Measurements from ENCODE around the gene DDRGK1.

DDRGK1 gene

DNA sequence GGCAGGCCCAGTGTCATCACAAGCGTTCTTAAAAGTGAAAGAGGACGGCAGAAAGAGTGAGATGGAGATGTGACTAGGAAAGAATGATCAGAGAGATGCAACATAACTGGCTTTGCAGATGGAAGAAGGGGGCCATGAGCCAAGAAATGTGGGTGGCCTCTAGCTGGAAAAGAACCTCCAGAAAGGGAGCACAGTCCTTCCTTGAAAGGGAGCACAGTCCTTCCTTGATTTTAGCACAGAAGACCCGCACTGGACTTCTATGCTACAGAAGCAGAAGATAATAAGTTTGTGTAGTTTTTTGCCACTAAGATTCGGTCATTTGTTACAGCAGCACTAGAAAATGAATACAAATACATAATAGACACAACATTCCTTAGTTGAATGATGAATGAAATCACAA lies 24.2 kb downstream of the DDRGK1 start:
- no peak for DNase-seq

GRCh38 chr20:3177746-3178485 lies 26.6 kb downstream of the DDRGK1 start:
- DNase-seq: no peak

DNA sequence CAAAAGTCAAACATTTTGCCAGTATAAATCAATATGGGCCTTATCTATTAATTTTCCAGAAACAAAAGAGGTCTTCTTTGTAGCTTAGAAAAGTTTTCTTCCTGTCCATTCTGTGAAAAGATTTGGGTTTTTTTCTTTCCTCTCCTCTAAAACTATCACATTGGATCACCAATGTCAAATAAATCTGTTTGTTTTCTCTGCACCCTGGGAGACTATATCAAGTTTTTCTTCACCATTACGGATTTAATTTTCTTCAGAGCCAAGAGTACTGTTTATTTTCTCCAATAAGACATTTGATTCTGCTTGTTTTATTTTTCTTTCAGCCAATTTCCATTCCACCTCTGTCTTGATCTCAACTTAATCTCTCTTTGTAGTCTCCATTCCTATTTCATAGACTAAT lies 29.2 kb downstream of the DDRGK1 start:
- no peak for DNase-seq

DNA sequence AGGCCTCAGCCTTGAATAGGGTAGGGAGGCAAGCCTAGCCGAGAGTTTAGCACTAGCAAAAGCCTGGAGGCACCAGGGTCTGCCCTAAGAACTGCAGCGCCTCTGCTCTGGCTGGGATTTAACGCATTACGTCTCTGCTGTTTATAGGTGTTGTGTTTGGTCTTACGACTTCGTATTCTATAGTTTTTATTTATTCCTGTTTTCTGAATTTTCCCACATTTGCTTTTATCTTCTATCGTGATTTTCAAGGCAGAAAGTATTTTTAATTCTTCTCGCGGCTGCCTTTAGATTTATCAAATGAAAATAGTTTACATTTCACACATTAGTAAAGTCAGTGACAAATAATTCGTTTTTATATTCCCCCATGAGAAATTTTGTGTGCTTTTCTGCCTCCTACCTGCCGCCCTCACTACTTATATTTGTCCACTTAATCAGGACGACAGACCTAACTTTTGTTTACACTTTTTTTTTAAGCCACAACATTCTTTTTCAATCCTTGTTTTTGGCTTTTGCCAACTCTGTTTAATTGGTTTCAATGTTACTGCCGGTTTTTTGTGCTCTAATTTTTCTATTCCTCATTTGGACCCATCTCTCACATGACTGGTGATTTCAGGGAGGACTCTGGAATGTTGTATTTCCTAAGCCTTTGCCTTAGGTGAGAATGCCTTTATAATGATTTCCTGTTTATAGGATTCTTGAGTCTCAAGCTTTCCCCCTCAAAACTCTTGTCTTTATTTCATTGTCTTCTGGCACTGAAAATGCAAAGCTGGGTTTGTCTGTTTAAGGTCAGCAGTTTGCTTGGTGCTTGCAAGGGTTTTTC lies 29.8 kb downstream of the DDRGK1 start:
- DNase-seq: peak; percentile 71

GRCh38 chr20:3173610-3174441 lies 30.7 kb downstream of the DDRGK1 start:
- peak; percentile 96 for DNase-seq

DNA sequence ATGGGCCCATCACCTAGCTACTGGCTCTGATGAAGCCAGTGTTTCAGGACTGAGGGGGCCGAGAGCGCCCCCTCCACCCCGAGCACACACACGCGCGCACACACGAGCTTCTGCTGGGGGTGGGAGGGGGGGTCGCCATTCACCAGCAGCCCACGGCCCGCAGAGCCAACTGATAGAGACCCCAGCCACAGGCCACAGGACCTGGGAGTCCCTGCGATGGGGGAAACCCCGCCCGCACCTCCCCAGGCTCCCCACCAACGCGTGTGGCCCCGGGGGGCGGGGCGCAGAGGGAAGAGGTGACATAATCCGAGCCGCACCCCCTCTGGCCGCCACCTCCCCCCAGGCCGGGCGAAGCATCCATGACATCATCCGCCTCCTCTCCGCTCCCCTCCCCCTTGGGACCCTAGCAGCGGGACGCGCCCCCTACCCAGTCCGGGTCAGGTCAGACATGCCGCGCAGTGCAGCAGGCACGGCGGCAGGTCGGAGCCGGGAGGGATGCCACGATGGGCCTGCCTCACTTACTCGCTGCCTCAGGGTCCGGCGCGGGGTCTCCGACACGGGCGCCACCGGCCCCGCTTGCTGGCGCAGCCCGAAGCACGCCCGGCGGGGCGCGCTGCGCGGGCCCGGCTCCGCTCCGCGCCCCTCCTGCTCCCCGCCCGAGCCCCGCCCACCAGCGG lies 31.4 kb downstream of the DDRGK1 start, which contains the start of gene LZTS3:
Gene LZTS3 (minus strand): TSS at position 617 of the 677 bp plus-strand sequence. CDS start 6,386 bp downstream, outside the sequence.
- peak; percentile 86 for DNase-seq

GRCh38 chr20:3172126-3172932 lies 32.2 kb downstream of the DDRGK1 start:
- no peak for DNase-seq

DNA sequence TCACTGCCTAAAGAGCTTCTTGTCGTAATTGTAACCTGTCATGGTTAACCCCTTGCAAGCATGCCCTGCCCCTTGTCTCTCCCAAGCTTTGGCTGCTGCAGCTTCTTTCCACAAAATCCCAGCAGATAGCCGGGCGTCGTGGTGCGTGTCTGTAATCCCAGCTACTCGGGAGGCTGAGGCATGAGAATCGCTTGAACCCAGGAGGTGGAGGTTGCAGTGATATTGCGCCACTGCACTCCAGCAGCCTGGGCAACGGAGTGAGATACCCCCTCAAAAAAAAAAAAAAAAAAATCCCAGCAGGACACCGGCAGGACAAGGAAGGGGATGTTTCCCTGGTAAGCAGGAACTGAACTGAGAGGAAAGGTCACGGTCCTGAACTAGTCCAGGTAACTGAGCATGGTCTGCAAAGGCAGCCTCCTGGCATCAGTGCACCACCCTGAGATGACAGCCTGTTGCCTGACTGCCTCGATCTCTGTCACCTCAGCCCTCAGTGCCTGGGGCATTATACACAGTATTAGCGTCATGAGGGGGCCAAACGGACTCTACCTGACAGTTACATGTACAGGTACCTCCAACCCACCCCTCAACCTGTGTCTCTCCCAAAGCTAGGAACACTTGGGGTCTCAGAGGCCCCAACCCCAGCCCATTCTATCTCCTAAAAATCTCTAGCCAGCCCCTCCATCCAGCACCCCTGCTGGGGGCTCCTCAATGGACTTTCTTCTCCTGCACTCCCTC lies 32.9 kb downstream of the DDRGK1 start:
- DNase-seq: no peak

- no peak for DNase-seq
These were observed 35.5 kb downstream of the DDRGK1 start for GRCh38 chr20:3168829-3169590.

DNA sequence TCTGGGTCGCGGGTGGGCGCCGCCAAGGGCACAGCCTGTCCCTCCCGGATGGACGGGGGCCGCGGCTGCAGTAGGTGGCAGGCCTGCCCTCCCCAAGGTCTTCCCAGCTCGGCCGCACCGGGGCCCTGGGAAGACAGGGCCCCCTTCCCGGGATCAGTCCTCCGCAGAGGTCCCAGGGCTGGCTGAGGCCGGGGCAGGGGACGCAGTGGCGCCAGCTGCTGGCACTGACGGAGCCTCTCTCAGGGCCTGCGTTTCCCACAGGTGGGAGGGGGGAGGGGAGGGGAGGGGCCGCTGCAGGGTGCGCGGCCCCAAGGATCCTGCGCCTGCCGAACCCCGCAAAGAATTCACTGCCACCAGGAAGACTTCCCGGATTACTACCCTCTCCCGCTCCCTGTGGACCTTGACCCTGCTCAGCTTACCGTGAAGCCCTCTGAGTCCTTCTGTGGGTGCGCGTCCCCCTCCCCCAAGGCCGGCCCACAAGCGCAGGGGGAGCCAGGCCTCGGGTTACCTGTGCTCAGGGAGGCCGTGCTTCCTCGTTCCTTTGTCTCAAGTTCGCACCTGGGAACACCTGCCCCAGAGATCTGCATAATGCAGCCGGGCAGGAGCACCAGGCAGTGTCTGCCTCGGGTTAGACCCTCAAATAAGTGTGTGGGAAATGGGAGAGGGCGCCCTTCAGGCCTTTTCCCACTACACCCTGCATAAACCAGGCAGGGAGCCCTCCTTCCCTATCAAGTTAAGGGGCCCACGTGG lies 36.2 kb downstream of the DDRGK1 start:
- DNase-seq: no peak

- DNase-seq: no peak
These were observed 36.8 kb downstream of the DDRGK1 start for GRCh38 chr20:3167738-3168078.

DNA sequence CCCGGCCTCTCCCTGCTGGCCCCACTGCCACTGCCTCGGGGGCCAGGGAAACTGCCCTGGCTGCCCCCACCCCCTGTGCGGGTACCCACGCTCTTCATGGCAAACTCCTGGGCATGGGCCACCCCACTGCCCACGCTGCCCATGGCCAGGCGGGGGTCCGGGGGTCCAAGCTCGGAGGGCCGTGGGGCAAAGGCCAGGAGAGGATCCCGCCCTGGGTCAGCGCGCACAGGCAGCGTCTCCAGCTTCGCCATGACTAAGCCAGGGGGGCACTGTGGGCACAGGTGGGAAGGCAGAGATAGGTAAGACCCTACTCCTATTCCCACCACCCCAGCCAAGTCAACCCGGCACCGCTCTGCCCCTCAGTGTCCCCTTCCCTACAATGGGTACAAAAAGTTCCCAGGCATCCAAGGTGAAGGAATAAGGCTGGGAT lies 37.6 kb downstream of the DDRGK1 start:
- no peak for DNase-seq

DNA sequence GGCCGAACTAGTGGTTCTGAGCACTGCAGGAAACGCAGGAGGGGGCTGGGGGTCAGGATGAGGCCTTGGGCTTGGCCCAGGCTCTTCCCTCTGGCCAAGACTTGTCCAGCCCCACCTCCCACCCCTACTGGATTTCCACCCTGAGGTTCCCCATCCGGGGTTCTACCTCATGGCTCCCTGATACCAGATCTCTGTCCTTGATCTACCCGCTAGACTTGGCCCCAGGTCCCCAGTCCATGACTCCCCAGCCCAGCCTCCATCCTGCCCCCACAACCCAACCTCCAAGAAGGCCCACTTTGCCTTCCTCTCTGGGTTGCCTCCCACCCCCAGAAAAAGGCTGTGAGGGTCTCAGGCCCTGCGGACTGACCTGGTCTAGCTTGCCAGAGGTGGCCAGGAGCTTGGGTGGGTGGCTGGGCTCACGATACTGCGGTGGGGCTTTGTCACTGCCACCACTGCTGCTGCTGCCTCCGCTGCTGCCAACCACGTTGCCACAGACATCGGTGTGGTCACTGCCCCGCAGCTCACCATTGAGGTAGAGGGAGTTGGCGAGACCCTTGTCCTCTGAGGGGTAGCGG lies 38.1 kb downstream of the DDRGK1 start:
- no peak for DNase-seq

DNA sequence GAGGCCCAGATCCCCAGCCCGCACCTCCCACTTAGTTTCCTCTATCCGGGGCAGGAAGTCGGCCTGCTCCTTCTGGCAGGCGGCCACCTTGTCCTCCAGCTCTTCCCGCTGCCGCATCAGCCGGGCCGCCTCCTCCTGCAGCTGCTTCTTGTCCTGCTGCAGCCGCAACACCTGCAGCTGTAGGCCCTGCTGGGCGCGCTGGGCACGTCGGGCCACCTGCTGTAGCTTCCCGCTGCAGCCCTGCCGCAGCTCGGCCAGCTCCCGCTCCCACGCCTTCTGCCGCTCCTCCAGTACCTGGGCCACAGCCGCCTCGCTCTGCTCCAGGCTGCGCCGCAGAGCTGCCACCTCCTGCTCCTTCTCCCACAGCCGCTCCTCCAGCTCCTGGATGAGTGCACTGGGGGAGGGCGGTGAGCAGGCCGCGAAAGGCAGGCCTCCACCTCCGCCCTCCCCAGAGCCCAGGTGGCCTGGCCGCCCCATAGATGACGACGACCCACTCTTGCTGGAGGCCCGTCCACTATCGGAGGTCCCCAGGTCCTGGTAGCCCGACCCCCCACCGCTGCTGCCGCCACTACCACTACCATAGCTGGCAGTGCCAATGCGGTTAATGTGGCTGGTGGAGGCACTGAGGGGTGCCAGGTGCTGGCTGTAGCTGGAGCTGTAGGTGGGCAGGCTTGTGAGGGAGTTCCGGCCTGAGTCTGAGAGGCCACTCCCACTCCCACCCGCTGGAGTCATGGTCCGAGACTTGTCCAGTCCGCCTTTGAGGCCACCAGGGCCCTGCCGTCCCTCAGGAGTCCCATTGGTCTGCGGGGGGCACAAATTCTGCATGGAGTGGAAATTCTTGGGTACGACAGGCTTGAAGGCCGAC lies 38.8 kb downstream of the DDRGK1 start:
- peak; percentile 79 for DNase-seq

DNA sequence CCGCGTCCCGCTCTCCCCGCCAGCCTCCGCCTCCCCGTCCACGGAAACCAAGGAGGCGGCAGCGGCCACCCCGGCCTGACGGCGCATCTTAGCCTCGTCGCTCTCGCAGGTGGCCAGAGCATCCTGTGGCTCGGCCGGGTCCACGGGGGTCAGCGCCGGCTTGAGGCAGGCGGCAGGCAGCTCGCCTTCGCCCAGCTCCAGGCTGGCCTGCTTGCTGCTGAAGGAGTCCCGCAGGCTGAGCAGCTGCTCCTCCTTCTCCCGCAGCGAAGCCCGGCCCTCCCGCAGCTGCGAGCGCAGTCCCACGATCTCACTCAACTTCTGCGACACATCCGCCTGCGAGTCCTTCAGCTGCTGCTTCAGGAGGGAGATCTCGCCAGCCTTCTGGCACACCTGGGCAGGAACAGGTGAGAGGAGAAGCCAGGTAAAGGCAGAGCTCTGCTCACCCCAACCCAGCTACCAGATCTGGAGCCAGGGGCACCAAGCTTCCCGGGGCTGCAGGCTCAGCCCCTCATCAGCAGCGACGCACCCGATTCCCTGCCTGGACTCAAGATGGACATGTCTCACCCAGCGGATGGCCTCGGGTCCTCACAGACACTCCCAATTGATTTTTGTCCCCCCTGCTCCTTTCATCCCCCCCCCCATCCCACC lies 39.6 kb downstream of the DDRGK1 start:
- DNase-seq: no peak

- DNase-seq: no peak
These were observed 40.3 kb downstream of the DDRGK1 start for GRCh38 chr20:3164043-3164762.
